HG03025 (cell line): ENCODE data around the gene VAT1.
"Not testable (repeated sequence)": the region's sequence is repeated elsewhere in the genome, so short reads cannot be mapped to it uniquely, and the experiment has no call there.

Experiments
- ATAC-seq: cut with Tn5 transposase; IDR thresholded peaks from one replicate; pipeline ENCODE4 v1.9.1; 2021; ENCODE audit warnings: mild to moderate bottlenecking, moderate library complexity; ENCODE audit not compliant: unreplicated experiment, low FRiP score

Gene VAT1

GRCh38 chr17:42975701-42976100 is 46.5 kb downstream of the VAT1 start:
- ATAC-seq = not testable (repeated sequence)

GRCh38 chr17:42975265-42975664 is 46.9 kb downstream of the VAT1 start:
- ATAC-seq = no peak

- not testable (repeated sequence) for ATAC-seq
Observed at GRCh38 chr17:42973323-42973722, 48.9 kb downstream of the VAT1 start.

- no peak for ATAC-seq
Observed at GRCh38 chr17:42971589-42971988, 50.6 kb downstream of the VAT1 start.

- no peak for ATAC-seq
Observed at GRCh38 chr17:42969001-42969581, 53.1 kb downstream of the VAT1 start.

GRCh38 chr17:42967925-42968324 is 54.3 kb downstream of the VAT1 start:
- ATAC-seq = no peak
